H1 (cell line): Measurements from ENCODE around the gene DFFA. TPM values are rescaled to one million over a fixed set of nuclear protein-coding genes. Genes with fewer than 3 reads are reported as not detected.
A peak's percentile ranks its signal among the peaks of the same experiment; 100 is the strongest.

Experiments
- CBX8 ChIP-seq: fragments of 300-800, 300-1000 bp; sonication (generic); IDR thresholded peaks from 2 replicates; pipeline ENCODE4 v1.7.1; 2016; ENCODE audit warnings: low read depth, low read length, borderline replicate concordance
- CEBPB ChIP-seq: IDR thresholded peaks from 2 replicates; pipeline ENCODE4 v1.6.1; 2012; ENCODE audit warnings: low read depth, low read length
- CTCF ChIP-seq, 3 experiments: IDR thresholded peaks; 1 replicate in 2 of 3; 2 replicates in 1 of 3; pipeline versions ENCODE4 v1.5.1 to v1.6.1; 2011; ENCODE audit warnings: low read length in 3 of 3, mild to moderate bottlenecking in 3 of 3, inconsistent platforms in 2 of 3, low read depth in 1 of 3, moderate library complexity in 1 of 3; ENCODE audit not compliant: insufficient read depth in 1 of 3; ENCODE audit errors: control extremely low read depth in 1 of 3
- EP300 ChIP-seq, 2 experiments: IDR thresholded peaks; 1 replicate in 1 of 2; 2 replicates in 1 of 2; pipeline ENCODE4 v1.6.1; 2011 to 2012; ENCODE audit warnings: low read depth in 2 of 2, low read length in 2 of 2, mild to moderate bottlenecking in 2 of 2, borderline replicate concordance in 1 of 2, inconsistent platforms in 1 of 2, moderate library complexity in 1 of 2
- FOSL1 ChIP-seq: IDR thresholded peaks from 2 replicates; pipeline ENCODE4 v1.6.1; 2011; ENCODE audit warnings: mild to moderate bottlenecking, low read depth, low read length, moderate library complexity; ENCODE audit not compliant: insufficient read depth
- HDAC2 ChIP-seq, 2 experiments: fragments of 300-600 bp in 1 of 2; sonication (generic) in 1 of 2; IDR thresholded peaks; 2 replicates each; pipeline ENCODE4 v1.6.1; 2011 to 2012; ENCODE audit warnings: low read depth in 2 of 2, low read length in 2 of 2, mild to moderate bottlenecking in 2 of 2, moderate library complexity in 2 of 2, borderline replicate concordance in 1 of 2, inconsistent platforms in 1 of 2
- HDAC6 ChIP-seq: IDR thresholded peaks from one replicate; pipeline ENCODE4 v1.7.1; 2012; ENCODE audit warnings: low read depth, mild to moderate bottlenecking, inconsistent platforms, low read length, moderate library complexity
- KDM1A ChIP-seq: fragments of 200-600, 300-600 bp; sonication (generic); IDR thresholded peaks from 2 replicates; pipeline ENCODE4 v1.7.1; 2016; ENCODE audit warnings: mild to moderate bottlenecking, low read length, borderline replicate concordance
- MAFK ChIP-seq: IDR thresholded peaks from 2 replicates; pipeline ENCODE4 v1.6.1; 2012; ENCODE audit warnings: low read depth, mild to moderate bottlenecking, improper control_type of control experiment, low read length
- NANOG ChIP-seq: IDR thresholded peaks from 2 replicates; pipeline ENCODE4 v1.6.1; 2011; ENCODE audit warnings: low read length, low read depth, mild to moderate bottlenecking, inconsistent platforms; ENCODE audit not compliant: insufficient read depth, poor library complexity, severe bottlenecking
- PHF8 ChIP-seq: fragments of 200-600 bp; sonication (generic); conservative IDR thresholded peaks from 2 replicates; pipeline ENCODE4 v1.7.1; 2012; ENCODE audit warnings: low read depth, mild to moderate bottlenecking, inconsistent platforms, low read length, moderate library complexity
- POLR2AphosphoS5 ChIP-seq: IDR thresholded peaks from 2 replicates; pipeline ENCODE4 v1.6.1; 2011; ENCODE audit warnings: low read depth, low read length
- SAP30 ChIP-seq: fragments of 300-600 bp; sonication (generic); IDR thresholded peaks from 2 replicates; pipeline ENCODE4 v1.7.1; 2012; ENCODE audit warnings: low read length, moderate library complexity, mild to moderate bottlenecking, inconsistent platforms; ENCODE audit not compliant: insufficient read depth, insufficient replicate concordance
- SUZ12 ChIP-seq: fragments of 200-600 bp; sonication (generic); IDR thresholded peaks from 2 replicates; pipeline ENCODE4 v1.6.1; 2012; ENCODE audit warnings: mild to moderate bottlenecking, inconsistent platforms, low read length, moderate library complexity, mixed read lengths
- TAF1 ChIP-seq: IDR thresholded peaks from 2 replicates; pipeline ENCODE4 v1.6.1; 2011; ENCODE audit warnings: mild to moderate bottlenecking, low read depth, low read length
- TAF7 ChIP-seq: optimal IDR thresholded peaks from 2 replicates; pipeline ENCODE3; 2011; ENCODE audit warnings: low read depth, mild to moderate bottlenecking, inconsistent platforms, low read length, moderate library complexity, borderline replicate concordance
- TEAD4 ChIP-seq: IDR thresholded peaks from 2 replicates; pipeline ENCODE4 v1.6.1; 2012; ENCODE audit warnings: low read depth, low read length, inconsistent platforms, mixed read lengths
- USF2 ChIP-seq: IDR thresholded peaks from 2 replicates; pipeline ENCODE4 v1.6.1; 2011; ENCODE audit warnings: low read length, improper control_type of control experiment
- polyA plus RNA-seq, 7 experiments: library from polyadenylated mRNA; depleted of rRNA in 3 of 7; stranded (reverse) in 5 of 7; unstranded in 2 of 7; fragments of >200 nt in 5 of 7; fragments of 200-250 nt in 2 of 7; gene quantifications; 1 replicate in 5 of 7; 2 replicates in 1 of 7; 4 replicates in 1 of 7; pipeline versions ENCODE4 v1.2.1 to v1.2.3, GENCODE V29; 2011 to 2013; ENCODE audit warnings: missing spikeins in 2 of 7, mixed read lengths in 2 of 7
- total RNA-seq: library from RNA; stranded (reverse); fragmentation: NEBNext Ultra II Directional; extraction: Animal tissue kit (Norgen Biotek cat#: 25700); gene quantifications from 2 replicates; pipeline ENCODE4 v1.2.1, GENCODE V29; 2021

DFFA gene
- total and polyA plus RNA-seq, 2 of the 8 experiments (the other 6 are each of a cell fraction or from before 2014, with no cell fraction given) = 34.3 to 79.9 TPM

GRCh38 chr1:10430216-10431069 is 41.9 kb downstream of the DFFA start, which contains the start of gene CENPS (continued):
- peak; percentile 97 for TF ChIP-seq PHF8
- no peak for TF ChIP-seq TAF7
- no peak for TF ChIP-seq FOSL1
- TF ChIP-seq EP300 (IDR thresholded peaks at IDR 0.05; ENCODE audit: borderline replicate concordance in 1 of 2, low read depth in 2 of 2, low read length in 2 of 2) = no peak
- peak; percentile 63 for TF ChIP-seq TEAD4
- peak in 1 of 2 experiments; percentile 82; a peak in 1 of 4 replicates for TF ChIP-seq HDAC2 (IDR thresholded peaks at IDR 0.05; ENCODE audit: borderline replicate concordance in 1 of 2, low read depth in 2 of 2, low read length in 2 of 2)
- TF ChIP-seq TAF1 = peak; percentile 80
- TF ChIP-seq MAFK = no peak
- no peak for TF ChIP-seq USF2
- TF ChIP-seq SAP30 = no peak
- no peak for TF ChIP-seq NANOG
- peak; percentile 74; the same call in 1 of the 2 replicates for TF ChIP-seq POLR2AphosphoS5
- TF ChIP-seq SUZ12 = no peak
- TF ChIP-seq KDM1A = peak; percentile 8; the same call in 1 of the 2 replicates
- TF ChIP-seq CBX8 = no peak
- no peak for TF ChIP-seq CEBPB
- TF ChIP-seq HDAC6 = no peak
- TF ChIP-seq CTCF (IDR thresholded peaks at IDR 0.05; ENCODE audit: control extremely low read depth in 1 of 3, insufficient read depth in 1 of 3, low read depth in 1 of 3, low read length in 3 of 3) = peak; percentile 84 to 92 (median 90)
